Glutamatergic neuron (in vitro differentiated cells): ENCODE data around the gene BEAN1. TPM values are rescaled to one million over a fixed set of nuclear protein-coding genes. Genes with fewer than 3 reads are reported as not detected.

Experiments used
- DNase-seq: peaks from one replicate; pipeline ENCODE4 v3.0.0; 2022
- H3K27ac Mint-ChIP-seq: one replicate; pipeline ENCODE4 v1.8.0; 2020; ENCODE audit warnings: mild to moderate bottlenecking, mixed read lengths, inconsistent platforms; ENCODE audit not compliant: unreplicated experiment
- H3K27me3 Mint-ChIP-seq: one replicate; pipeline ENCODE4 v1.8.0; 2020; ENCODE audit warnings: mild to moderate bottlenecking, moderate library complexity, mixed read lengths, inconsistent platforms; ENCODE audit not compliant: unreplicated experiment
- H3K36me3 Mint-ChIP-seq: one replicate; pipeline ENCODE4 v1.8.0; 2020; ENCODE audit warnings: mild to moderate bottlenecking, mixed read lengths, inconsistent platforms; ENCODE audit not compliant: unreplicated experiment
- H3K4me1 Mint-ChIP-seq: one replicate; pipeline ENCODE4 v1.8.0; 2020; ENCODE audit warnings: mild to moderate bottlenecking, low read depth, mixed read lengths, inconsistent platforms; ENCODE audit not compliant: unreplicated experiment
- H3K4me3 Mint-ChIP-seq: one replicate; pipeline ENCODE4 v1.8.0; 2020; ENCODE audit warnings: mild to moderate bottlenecking, mixed read lengths, inconsistent platforms; ENCODE audit not compliant: unreplicated experiment
- H3K9me3 Mint-ChIP-seq: one replicate; pipeline ENCODE4 v1.8.0; 2020; ENCODE audit warnings: mild to moderate bottlenecking, moderate library complexity, mixed read lengths, inconsistent platforms; ENCODE audit not compliant: unreplicated experiment
- CTCF ChIP-seq: fragments of 200-600 bp; sonication (generic); IDR thresholded peaks from one replicate; pipeline ENCODE4 v1.5.0; 2021; ENCODE audit not compliant: partially characterized antibody, unreplicated experiment
- total RNA-seq: library from RNA; stranded (reverse); fragmentation: NEBNext Ultra II Directional; extraction: Animal tissue kit (Norgen Biotek cat#: 25700); gene quantifications from one replicate; pipeline ENCODE4 v1.2.1, GENCODE V29; 2021; ENCODE audit not compliant: unreplicated experiment

BEAN1 gene
- total RNA-seq, 1 donor from 2014 or later, result 1.8 TPM

- DNase-seq, result no peak
- Mint-ChIP-seq H3K27ac (no peak overlapping the region), H3K36me3 (no peaks in the 10 kb centered on the region), H3K9me3 (peaks cover 3% of the 10 kb centered on the region), H3K27me3 (peaks cover 3% of the 10 kb centered on the region), H3K4me3 (no peak overlapping the region), H3K4me1 (no peaks in the 10 kb centered on the region)
- no peak for TF ChIP-seq CTCF
These were observed 11.4 kb downstream of the BEAN1 start for GRCh38 chr16:66438536-66438935.

GRCh38 chr16:66439051-66439730 is 12.1 kb downstream of the BEAN1 start:
- Mint-ChIP-seq H3K27me3 (peaks cover 8% of the 10 kb centered on the region), H3K9me3 (peaks cover 3% of the 10 kb centered on the region), H3K27ac (no peak overlapping the region), H3K36me3 (no peaks in the 10 kb centered on the region), H3K4me1 (no peaks in the 10 kb centered on the region), H3K4me3 (no peak overlapping the region)
- no peak for TF ChIP-seq CTCF
- no peak for DNase-seq

GRCh38 chr16:66440271-66440802 is 13.2 kb downstream of the BEAN1 start:
- no peak overlapping the region for H3K27ac Mint-ChIP-seq
- no peak for DNase-seq
- no peaks in the 10 kb centered on the region for H3K4me1 Mint-ChIP-seq
- no peak for TF ChIP-seq CTCF
- H3K9me3 Mint-ChIP-seq, result peaks cover 3% of the 10 kb centered on the region
- H3K36me3 Mint-ChIP-seq, result no peaks in the 10 kb centered on the region
- H3K27me3 Mint-ChIP-seq, result peaks cover 9% of the 10 kb centered on the region
- H3K4me3 Mint-ChIP-seq, result no peak overlapping the region

- no peak for DNase-seq
- no peaks in the 10 kb centered on the region for H3K36me3 Mint-ChIP-seq
- TF ChIP-seq CTCF, result no peak
- H3K27me3 Mint-ChIP-seq, result peaks cover 9% of the 10 kb centered on the region
- no peak overlapping the region for H3K4me3 Mint-ChIP-seq
- no peaks in the 10 kb centered on the region for H3K4me1 Mint-ChIP-seq
- H3K9me3 Mint-ChIP-seq, result peaks cover 3% of the 10 kb centered on the region
- no peak overlapping the region for H3K27ac Mint-ChIP-seq
These were observed 13.9 kb downstream of the BEAN1 start for GRCh38 chr16:66440970-66441369.

- Mint-ChIP-seq H3K36me3 (no peaks in the 10 kb centered on the region), H3K27ac (no peak overlapping the region), H3K4me1 (no peaks in the 10 kb centered on the region), H3K27me3 (peaks cover 13% of the 10 kb centered on the region), H3K9me3 (peaks cover 4% of the 10 kb centered on the region), H3K4me3 (no peak overlapping the region)
- no peak for DNase-seq
- no peak for TF ChIP-seq CTCF
These were observed 14.7 kb downstream of the BEAN1 start for GRCh38 chr16:66441586-66442375.
